ENCODE data around the gene SLC38A9.
"Not testable (repeated sequence)": the region's sequence is repeated elsewhere in the genome, so short reads cannot be mapped to it uniquely, and the experiment has no call there.

SLC38A9 gene, protein sequence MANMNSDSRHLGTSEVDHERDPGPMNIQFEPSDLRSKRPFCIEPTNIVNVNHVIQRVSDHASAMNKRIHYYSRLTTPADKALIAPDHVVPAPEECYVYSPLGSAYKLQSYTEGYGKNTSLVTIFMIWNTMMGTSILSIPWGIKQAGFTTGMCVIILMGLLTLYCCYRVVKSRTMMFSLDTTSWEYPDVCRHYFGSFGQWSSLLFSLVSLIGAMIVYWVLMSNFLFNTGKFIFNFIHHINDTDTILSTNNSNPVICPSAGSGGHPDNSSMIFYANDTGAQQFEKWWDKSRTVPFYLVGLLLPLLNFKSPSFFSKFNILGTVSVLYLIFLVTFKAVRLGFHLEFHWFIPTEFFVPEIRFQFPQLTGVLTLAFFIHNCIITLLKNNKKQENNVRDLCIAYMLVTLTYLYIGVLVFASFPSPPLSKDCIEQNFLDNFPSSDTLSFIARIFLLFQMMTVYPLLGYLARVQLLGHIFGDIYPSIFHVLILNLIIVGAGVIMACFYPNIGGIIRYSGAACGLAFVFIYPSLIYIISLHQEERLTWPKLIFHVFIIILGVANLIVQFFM

DNA sequence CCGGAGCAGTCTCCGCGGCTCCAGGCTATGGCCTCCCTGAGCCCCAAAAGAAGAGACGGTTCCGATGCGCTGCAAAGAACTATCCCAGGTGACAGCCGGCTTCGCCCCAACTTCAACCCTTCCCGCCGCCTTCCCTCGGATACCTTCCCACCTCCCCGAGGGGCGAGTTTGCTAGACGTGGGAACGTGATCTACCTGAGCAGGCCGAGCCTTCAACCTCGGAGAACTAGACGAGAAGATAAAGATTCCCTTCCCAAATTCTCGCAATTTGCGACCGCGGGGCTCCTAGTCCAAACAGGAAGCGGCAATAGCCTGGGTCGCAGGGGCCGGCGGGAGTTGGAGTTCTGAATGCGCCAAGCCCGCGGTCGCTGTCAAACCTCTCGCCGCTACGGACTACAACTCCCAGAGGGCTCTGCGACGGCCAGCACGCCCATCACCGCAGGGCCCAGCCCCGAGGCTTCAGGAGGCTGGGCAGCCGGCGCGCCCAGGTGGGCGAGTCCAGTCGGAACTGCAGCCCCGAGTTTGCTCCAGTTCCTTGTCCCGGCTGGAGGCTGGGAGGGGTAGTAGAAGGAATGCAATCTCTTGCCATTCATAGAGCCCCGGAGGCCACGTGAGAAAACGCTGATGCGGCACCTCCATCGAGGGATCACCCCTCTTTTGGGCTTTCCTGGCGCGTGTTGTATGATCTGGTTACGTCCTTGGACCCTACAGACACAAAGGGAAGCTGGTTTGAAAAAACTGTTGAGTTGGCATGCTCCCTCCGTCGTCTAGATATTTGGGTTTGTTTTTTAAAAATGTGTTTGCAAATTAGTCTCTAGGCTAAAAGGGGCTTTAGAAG is at the start of gene SLC38A9:
TSS of gene SLC38A9 (minus strand) at position 302 of the 837 bp plus-strand sequence. CDS start 14,366 bp downstream, outside the sequence.
- DNase-seq (ENCODE audit: low read depth): peak; percentile 61

DNA sequence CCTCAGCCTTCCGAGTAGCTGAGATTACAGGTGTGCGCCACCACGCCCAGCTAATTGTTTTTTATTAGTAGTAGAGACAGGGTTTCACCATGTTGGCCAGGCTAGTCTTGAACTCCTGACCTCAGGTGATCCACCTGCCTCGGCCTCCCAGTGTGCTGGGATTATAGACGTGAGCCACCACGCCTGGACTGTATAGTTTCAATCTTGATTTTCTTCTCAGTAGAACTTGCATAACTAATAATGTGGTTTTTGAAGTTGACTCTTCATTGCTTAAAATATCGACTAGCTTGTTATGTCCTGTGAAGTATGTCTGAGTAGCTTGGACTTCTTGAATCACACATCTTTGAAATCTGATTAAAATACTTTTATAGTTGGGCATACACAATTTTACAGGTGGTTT is 49.6 kb upstream of the SLC38A9 start:
- DNase-seq (ENCODE audit: low read depth): not testable (repeated sequence)

- no peak for DNase-seq (ENCODE audit: low read depth)
These were observed 46.6 kb upstream of the SLC38A9 start for GRCh38 chr5:55758714-55759113.

GRCh38 chr5:55758231-55758630 is 46.1 kb upstream of the SLC38A9 start:
- DNase-seq (ENCODE audit: low read depth): no peak

GRCh38 chr5:55750499-55750898 is 38.4 kb upstream of the SLC38A9 start:
- no peak for DNase-seq (ENCODE audit: low read depth)

DNA sequence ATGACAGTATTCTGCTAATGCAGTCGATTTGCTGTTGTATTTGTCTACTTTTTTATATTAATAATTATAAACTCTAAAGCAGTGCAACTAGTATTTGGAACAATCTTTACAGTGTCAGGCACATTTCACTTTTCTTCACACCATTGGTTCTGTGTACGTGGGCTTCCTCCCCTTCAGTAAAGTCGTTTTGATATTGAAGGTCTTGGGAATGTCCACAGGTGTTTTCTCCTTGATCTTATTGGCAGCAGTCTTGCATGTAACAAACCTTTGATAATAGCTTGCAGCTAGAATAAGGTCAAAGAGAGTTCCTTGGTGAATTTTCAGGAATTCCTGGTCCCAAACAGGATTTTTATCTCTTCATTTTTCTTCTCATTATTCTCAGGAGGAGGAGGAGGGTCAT is 37.9 kb upstream of the SLC38A9 start:
- no peak for DNase-seq (ENCODE audit: low read depth)

GRCh38 chr5:55749387-55749786 is 37.3 kb upstream of the SLC38A9 start:
- DNase-seq (ENCODE audit: low read depth): no peak

GRCh38 chr5:55747778-55748318 is 35.7 kb upstream of the SLC38A9 start:
- DNase-seq (ENCODE audit: low read depth): no peak

DNA sequence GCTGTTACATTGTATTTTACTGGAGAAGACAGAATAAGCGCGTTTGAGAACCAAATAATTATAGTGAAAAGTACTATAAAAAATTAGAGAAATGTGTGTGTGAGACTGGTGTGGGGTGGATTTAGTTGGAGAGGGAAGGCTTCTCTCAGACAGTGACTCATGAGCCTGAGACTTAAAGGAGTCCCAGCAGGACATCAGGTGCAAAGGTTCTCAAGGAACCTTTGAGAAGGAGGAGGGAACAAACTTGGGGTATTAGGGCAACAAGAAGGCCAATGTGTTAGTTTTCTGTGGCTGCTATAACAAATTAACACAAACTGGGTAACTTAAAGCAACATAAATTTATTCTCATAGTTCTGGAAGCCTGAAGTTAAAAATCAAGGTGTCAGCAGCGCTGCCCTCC is 30.7 kb upstream of the SLC38A9 start:
- DNase-seq (ENCODE audit: low read depth): no peak

DNA sequence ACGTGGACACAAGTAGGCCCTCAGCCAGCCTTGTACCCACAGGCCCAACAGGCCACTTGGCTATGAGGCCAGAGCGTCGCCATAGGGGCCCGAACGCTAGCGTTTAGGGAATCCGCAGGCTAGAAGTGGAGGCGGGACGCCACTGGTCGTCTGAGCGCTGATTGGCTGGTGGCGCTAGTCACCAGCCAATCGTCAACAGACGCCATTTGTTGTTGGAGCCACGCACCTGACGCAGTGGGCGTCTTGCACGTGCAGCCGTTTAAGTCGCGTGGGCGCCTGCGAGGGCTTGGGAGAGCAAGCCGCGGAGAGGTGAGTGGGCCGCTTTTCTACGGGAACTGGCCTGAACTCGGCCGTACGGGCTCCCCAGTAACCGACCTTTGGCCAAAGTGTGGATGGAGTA is 25.7 kb upstream of the SLC38A9 start, which contains the start of gene DDX4:
TSS of gene DDX4 (plus strand) at position 269 of the 400 bp plus-strand sequence. CDS start 903 bp downstream, outside the sequence.
- DNase-seq (ENCODE audit: low read depth): no peak

- no peak for DNase-seq (ENCODE audit: low read depth)
These were observed 22.5 kb upstream of the SLC38A9 start for GRCh38 chr5:55734658-55735057.

DNA sequence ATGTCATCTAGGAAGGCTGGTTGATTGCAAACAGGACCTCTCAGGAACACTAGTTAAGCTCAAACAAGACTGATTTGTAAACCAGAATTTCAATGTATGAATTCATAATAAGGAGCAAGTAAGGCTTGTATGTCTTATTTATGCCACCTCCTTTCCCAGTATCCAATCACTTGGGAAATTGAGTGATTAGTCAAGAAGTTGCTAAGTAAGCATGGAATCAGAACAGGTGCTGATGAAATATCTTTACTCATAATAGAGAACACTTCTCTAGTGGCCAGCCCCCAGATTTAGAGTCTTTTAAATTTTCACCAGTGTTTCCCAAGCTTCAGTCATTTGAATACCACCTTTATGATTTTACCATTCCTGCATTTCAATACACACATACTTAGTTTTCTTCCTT is 20.5 kb upstream of the SLC38A9 start:
- no peak for DNase-seq (ENCODE audit: low read depth)

DNA sequence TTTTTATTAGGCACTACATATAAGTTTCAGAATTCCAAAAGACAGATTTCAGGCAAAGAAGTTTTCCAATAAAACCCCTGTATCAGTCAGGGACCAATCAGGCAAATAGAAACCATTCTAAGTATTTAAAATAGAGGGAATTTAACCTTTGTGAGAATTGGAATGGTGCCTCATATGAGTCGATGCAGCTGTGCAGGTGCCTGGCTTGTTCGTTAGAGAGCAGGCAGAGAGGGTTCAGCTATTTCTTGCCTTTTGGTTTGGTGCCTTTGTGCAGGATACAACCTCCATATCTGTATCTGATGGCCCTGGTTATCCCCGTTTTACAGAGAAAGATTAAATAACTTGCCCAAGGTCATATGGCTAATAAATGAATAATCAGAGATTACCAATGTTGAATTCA is 19.7 kb upstream of the SLC38A9 start:
- DNase-seq (ENCODE audit: low read depth): no peak

GRCh38 chr5:55724281-55724680 is 12.2 kb upstream of the SLC38A9 start:
- DNase-seq (ENCODE audit: low read depth): no peak

DNA sequence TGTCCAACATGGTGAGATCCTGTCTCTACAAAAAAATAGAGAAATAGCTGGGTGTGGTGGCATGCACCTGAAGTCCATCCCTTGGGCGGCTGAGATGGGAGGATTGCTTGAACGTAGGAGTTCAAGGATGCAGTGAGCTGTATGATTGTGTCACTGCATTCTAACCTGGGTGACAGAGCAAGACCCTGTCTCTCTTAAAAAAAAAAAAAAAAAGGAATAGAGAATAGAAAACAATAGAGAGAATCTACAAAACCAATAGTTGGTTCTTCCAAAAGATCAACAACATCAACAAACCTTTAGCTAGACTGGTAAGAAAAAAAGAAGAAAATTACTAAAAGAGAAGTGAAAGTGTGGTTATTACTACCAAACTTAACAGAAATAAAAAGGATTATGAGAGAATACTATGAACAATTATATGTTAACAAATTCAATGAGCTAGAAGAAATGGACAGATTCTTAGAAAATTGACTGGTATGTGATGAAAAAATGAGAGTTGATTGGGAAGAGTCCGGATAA is 8.1 kb upstream of the SLC38A9 start:
- DNase-seq (ENCODE audit: low read depth): no peak

DNA sequence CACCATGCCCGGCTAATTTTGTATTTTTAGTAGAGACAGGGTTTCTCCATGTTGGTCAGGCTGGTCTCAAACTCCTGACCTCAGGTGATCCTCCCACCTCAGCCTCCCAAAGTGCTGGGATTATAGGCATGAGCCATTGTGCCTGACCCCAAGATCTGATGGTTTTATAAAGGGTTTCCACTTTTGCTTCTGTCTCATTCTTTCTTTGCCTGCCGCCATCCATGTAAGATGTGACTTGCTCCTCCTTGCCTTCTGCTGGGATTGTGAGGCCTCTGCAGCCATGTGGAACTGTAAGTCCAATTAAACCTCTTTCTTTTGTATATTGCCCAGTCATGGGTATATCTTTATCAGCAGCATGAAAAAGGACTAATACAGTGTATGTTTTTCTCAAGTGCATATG is 6.9 kb upstream of the SLC38A9 start:
- DNase-seq (ENCODE audit: low read depth): not testable (repeated sequence)

DNA sequence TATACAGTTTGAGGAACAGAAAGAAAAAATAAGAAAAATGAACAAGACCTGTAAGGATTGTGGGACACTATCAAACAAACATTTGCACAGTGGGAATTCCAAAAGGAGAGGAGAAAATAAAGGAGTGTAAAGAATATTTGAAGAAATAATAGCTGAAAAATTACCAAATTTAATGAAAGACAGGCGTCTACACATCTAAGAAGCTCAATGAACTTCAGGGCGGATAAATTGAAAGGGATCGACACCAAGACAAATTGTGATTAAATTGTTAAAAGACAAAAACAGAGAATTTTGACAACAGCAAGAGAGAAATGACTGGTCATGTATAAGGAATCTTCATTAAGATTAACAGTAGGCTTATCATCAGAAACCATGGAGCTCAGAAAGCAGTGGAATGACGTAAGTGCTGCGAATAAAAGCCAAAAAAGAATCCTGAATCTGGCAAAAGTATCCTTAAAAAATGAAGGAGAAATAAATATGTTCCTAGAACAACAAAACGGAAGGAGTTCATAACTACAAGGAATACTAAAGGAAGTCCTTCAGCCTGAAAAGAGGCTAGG is 3.5 kb upstream of the SLC38A9 start:
- DNase-seq (ENCODE audit: low read depth): no peak

DNA sequence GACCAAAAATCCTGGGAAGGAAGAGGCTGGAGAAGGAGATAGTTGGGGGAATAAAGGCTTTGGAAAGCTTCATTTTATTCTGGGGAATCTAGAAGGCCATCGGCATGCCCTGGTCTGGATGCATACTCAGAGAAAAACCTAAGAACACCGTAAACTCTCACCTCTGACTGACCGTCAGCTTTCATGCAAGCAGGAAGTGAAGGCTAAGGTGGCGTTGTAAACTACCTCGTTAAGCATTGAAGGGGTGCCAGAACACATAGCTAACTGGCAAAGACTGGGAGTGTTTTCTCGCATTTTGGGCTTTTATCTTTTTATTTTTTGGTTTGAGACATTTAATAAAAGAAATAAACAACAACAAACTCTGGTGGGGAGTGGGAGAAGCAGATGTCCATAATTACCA is 2.6 kb upstream of the SLC38A9 start:
- DNase-seq (ENCODE audit: low read depth): no peak

DNA sequence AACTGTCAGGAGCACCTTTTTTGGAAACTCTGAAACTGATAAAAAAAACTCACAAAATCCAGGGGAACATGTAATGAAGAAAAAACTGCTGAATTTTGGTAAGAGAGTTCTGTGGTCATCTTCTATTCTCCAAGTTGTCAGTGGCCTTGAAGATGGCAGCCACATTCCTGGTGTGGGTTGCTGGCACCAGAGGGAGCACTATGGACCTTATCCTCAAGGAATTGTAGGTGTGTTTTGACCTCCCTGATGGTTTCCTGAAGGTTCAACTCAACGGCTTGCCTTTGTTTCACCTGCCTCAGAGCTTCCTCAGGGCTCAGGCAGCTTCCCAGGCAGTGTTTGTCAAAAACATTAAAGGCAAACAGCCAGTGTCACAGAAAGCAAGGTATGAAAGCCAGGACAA is 2.2 kb upstream of the SLC38A9 start:
- DNase-seq (ENCODE audit: low read depth): no peak

GRCh38 chr5:55713871-55714270 is 1.7 kb upstream of the SLC38A9 start:
- DNase-seq (ENCODE audit: low read depth): no peak

- DNase-seq (ENCODE audit: low read depth): no peak
These were observed 559 bp downstream of the SLC38A9 start for GRCh38 chr5:55711507-55712022.

GRCh38 chr5:55708732-55709131 is 3.4 kb downstream of the SLC38A9 start:
- DNase-seq (ENCODE audit: low read depth): no peak
